Measurements from ENCODE around the gene IER5L. TPM values are rescaled to one million over a fixed set of nuclear protein-coding genes. Genes with fewer than 3 reads are reported as not detected.

Gene IER5L
- total RNA-seq, 1 donor from 2014 or later, result 19.4 TPM

DNA sequence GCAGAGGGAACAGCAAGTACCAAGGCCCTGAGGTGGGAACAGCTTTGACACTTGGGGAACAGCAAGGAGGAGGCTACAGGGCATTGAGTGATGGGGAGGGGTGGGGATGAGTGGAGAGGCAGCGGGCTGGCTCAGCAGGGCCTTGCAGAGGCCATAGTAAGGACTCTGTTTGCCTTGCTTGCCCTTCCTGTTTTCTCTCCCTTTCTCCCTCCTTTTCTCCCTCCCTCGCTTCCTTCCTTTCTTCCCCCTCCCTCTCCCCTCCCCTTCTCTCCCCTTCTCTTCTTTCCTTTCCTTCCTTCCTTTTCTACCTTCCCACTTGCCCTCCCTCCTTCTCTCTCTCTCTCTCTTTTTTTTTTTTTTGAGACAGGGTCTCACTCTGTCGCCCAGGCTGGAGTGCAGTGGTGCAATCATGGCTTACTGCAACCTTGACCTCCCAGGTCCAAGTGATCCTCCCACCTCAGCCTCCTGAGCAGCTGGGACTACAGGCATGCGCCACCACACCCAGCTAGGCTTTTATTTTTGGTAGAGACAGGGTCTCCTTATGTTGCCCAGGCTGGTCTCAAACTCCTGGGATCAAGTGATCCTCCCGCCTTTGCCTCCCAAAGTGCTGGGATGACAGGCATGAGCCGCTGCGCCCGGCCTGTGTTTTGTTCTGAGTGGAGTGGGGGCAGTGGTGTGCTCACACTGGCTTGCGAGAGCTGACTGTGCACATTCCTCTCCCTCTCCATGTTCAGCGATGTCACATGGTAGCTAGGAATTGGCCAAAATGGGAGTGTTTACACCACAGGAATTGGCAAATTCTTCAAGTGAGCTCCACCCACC, 17.1 kb downstream of the IER5L start:
- no peak for DNase-seq

DNA sequence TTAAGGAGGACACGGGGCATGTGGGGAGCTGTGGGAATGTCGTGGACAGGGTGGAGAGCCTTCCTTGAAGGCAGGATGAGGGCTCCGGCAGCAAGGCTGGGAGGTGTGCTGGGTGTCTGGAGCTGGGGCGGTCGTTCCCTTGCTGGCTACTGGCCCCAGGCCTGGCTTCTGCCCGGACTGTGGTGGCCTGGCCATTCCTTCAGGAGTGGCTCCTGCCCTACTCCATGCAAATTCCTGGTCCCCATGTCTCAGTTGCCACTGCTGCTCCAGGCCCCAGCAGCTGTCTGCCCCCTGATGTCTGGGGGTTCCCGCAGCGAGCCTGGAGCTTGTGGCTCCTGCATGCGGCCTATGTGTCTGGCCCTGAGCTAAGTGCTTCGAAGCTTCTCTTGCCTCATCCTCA, 21.9 kb downstream of the IER5L start:
- DNase-seq, result no peak

DNA sequence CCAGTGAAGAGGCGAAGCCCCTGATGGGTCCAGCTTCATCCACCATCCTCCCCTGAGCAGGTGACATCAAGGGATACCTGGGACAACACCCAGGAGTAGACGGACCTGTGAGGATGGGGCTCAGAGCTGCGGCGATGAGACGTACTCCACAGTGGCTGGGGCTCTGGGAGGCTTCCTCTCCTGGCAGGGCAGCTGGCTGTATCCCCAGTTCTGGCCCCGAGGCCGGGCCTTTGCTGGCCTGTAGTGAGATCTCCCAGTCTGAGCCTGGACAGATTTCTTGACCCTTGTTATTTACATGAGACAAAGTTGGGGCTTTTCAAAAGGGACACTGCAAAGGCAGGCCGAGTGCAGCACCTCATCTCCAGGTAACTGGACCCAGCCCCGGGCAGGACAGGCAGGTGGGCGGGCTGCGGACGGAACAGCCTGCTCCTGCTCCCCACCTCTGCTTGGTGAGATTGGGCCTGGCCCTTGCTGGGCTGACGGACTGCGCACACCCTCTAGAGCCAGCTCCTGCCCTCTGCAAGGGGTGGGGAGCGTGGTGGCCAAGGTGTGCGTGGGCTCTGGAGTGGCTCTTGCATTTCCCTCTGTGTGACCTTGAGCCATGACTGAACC, 23.1 kb downstream of the IER5L start:
- DNase-seq, result no peak

DNA sequence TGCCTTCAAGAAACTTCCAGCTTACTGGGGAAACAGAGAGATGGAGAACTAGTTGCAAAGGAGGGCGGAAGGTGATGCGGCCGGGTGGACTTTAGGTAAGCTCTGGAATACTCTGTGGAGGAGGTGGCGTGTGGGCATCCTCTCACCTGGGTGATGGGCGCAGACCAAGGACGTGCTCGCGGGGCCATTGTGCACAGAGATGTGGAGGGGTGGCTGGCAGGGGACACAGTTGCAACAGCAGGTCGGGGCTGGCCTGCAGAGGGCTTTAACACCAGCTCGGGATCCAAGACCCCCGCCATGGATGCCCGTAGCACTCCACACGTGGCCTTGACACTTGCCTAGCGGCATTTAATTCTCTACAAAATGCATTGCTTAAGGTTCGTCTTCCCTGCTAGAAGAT, 26.6 kb downstream of the IER5L start:
- DNase-seq, result no peak

DNA sequence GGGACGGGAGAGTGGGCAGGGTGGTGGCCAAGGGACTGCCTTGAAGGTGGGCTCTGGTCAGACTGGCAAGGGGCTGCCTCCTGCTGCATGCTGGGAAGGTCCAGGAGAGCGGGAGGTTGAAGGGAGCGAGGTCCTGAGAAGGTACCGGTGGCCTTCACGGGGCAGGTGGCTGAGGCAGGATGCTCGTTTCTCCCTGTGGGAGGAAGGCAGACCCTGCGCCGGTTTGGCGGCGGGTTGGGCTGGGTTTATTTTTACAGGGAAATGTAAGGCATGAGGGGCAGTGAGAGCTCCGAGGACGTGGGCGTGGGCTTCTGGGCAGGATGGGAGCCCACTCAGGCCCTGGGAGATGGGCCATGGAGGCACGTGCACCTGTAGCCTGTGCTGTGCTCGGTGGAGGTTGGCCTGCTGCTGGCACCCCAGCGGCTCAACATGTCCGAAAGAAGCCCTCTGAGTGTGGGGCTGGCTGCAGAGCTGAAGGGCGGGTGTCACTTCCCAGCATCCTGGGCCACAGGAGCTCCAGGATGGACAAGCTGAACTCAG, 27.3 kb downstream of the IER5L start:
- DNase-seq, result no peak

DNA sequence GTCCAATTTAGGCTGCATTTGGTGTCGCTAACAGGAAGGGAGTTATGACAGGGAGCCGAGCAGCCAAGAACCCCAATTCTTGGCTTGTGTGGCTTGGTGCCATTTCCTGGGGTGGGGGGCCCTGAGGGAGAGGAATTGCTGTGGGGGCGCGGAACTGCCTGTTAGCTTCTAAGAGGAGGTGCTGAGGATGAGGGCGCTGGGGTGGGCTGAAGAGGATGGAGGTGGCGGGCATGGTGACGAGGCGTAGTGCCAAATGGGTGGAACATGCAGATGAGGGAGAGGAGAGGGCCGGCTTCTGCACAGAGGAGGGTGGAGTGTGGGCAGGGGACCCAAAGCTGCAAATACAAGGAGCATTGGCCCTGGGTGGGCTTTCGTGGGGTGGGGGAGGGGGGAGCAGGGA, 27.9 kb downstream of the IER5L start:
- DNase-seq, result no peak

DNA sequence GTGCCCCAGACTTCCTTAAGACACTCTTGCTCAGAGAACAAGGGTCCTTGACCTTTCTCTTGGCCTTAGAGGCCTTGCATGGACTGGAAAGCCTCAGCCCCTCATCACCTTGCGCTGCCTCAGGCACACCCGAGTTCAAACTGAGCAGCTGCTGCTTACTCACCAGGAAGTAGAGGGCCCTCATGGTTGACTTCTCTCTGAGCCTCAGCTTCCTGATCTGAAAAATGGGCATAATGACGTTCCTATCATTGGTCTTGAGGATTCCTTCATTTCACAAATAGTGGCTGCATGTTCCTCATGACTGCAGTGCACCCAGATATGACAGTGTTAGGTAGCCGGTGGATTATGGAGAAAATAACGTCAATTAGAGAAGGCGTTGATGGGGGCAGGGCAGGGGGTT, 28.6 kb downstream of the IER5L start:
- no peak for DNase-seq

DNA sequence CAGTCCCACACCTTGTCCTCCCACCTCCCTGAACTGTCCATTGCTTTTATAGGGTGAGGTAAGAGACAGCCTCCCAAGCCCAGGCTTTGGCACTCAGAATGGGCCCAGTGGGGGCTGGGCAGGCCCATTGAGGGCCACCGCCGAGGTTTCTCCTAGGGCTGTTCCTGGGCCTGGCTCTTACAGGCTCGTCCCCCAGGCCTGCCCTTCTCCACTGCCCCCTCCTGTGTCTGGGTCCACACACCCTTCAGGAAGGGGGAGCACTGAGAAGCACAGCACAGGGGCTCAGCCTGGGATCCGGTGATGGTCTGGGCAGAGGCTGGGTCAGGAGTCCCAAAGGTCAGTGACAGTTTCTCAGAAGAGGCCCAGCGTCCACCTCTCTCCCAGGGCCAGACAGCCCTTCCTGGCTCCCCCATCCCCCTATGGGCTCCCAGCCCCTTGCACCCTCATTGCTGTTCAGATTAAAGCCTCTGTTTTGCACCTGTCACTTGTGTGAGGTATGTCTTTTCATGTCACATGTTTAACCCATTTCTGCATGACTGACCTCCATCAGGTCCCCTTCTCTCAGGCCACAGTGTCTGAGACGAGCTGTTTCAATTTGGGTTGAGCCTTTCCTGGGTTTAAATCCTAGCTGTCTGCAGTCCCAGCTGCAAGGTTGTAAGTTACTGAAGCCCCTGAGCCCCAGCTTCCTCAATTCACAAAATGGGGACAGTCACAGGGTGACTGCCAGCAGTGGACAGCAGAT, 29.4 kb downstream of the IER5L start:
- no peak for DNase-seq

DNA sequence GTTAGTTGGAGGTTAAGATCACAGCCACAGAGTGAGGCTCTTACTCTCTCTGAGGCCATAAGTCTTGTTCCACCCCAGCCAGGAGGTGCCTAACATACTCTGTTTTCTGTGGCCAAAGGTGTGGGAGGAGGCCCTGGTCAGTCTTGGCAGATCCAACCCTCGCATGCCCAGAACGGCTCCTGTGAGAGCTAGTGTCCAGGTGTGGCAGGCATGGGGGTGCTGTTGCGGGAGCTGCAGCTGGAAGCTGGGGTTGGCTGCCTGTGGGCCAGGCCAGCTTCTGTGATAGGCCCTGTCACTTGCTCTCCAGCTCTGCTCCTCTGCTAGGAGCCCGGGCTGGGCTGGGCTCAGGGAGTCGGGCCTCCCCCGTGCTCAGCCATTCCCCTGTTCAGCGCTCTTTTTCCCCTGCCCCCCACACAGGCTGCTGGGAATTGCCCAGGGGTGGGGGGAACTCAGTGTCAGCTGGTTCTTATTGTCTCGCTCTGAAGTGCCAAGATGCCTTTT, 31.6 kb downstream of the IER5L start:
- no peak for DNase-seq

DNA sequence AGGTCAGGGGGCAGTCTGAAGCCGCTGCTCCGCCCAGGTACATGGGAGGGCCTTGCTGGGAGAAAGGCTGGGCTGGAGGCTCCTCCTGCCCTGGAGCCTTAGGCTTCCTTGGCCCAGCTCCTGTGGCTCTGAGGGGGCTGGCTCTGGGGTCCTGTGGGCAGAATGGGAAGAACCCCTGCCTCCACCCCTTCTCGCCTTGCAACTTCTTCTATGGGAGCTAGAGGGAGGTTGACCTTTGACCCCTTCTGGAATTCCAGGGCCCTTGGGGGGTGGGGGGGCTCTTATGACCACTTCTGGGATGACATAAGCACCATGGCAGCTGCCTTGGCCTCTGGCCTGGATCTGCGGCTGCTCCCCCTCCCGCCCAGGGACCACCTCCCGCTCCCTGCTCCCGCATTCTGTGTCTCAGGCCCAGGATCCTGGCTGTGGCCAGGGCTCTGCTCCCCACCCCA, 32.2 kb downstream of the IER5L start:
- peak; percentile 39 for DNase-seq

DNA sequence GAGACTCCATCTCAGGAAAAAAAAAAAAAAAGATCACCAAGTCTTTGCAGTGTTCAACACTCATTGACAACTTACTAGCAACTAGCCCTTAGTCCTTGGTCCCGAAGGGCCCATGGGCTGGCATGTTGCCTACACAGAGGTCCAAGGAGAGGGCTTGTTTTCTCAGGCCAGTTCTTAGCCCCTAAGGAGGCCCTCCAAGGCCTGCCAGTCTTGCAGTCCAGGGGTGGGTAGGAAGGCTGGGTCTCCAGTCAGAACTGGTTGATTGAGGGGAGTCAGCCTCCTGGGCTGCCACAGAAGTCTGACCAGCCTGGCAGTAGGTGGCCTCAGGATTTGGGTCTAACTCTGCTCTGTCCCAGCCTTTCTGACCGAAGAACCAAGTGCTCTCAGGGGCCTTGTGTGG, 32.7 kb downstream of the IER5L start:
- no peak for DNase-seq

DNA sequence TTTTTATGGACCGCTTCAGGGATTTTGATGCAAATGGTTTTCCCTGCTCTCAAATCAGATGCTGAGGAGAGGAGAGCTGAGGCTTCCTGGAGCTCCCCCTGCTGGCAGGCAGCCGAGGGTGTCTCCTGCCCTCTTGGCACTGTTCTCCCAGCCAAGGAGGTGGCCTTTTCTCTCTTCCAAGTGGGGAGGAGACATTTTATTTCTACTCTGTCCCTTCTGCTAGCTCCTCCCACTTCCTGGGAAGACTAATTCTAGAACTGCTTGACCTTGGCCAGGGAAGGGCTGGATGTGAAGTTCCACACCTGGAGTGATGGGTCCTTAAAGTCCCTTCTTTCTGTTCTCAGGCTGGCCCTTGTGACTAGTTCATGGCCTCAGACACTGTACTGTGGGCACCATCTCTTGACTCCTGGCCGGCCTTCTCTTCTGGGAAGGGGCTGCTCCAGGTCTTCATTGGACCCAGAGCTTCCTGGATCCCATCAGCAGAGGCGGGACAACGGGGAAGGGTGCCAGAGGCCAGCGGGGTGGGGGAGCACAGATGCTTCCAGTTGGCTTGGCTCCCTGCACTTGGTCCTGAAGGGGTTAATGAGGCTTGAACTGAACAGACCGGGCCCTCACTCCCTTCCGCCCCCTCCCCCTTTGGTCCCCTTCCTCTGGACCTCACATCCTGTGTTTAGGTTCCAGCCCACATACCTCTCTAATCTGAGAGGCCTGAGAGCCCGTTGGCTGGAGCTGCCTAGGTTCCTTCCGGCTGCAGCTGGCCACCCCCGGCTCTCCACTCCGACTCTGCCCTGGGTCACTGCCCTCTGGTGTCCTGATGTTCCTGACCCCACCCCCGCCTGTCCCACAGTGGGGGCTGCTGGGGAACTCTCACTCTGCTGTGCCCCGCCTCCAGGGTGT, 34.8 kb downstream of the IER5L start:
- peak; percentile 96 for DNase-seq

DNA sequence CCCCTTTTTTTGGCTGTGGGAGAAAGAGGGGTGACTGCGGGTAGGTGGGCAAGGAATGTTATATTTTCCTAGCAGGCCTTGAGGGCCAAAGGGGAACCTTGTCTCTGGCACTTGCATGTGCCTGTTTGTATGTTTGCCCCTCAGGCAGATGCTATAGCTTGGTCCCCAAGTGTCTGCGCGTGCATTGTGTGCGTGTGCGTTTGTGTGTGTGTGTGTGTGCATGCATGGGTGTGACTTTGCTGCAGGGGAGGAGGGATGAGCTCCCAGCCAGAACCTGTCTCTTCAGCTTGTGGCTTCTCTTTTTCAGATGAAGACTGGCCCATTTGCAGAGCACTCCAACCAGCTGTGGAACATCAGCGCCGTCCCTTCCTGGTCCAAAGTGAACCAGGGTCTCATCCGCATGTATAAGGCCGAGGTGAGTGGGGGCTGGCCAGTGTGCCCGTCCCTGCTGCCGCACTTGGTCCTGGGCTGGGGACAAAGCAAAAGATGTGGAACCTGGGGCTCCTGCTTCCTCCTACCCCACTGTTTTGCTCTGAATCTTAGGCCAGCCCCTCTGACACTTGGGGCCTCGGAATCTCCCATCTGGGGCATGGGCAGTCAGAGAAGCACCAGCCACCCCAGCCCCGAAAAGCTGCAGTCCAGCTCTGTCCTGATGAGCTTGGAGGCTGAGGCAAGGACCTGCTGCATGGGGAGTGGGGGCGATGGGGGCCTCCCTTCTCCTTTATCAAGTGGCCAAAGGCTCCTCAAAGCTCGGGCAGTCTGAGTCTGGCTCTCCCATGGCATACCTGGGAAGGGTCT, 35.7 kb downstream of the IER5L start:
- DNase-seq, result no peak

DNA sequence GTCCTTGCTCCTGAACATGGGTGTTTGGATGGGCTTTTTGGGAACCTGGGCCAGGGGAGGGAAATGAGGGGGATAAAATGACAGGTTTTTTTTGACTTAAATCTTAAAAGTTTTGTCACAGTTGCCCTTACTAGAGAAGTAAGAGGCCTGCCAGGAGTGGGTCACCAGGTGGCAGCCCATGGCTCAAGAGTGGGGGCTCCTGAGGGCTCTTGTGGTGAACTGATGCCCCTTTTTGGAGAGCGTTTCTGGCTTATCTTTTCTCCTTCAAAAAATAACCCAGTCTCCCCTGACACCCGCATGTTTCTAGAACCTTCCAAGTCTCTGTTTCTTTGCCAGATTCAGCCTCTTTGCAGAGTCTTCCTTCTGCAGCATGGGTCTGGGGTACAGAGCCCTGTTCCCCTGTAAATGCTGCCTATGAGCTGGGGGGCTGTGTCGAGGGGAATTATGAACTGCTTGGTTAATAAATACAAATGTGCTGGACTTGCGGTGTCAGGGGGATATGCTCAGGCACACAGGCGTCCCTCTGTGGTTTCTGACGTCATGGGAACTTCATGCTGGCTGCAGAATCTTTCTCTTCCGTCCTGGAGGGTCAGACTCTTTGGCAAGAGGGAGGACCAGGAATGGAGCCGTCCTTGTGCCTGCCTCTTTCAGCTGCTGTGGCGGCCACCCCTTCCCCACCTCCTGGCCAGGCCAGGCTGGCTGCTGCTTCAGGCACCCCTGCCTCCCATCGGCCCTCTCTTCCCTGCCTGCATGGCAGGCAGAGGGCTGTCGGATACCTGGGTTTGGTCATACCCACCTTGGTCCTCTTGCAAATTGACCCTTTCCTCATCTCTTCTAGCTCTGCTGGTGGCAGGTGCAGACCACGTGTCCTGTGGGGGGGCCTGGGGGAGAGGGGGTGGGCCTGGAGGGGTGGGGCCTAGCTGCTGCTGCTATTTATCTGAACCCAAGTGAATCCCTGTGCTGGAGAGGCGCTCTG, 36.7 kb downstream of the IER5L start:
- DNase-seq, result peak; percentile 93

DNA sequence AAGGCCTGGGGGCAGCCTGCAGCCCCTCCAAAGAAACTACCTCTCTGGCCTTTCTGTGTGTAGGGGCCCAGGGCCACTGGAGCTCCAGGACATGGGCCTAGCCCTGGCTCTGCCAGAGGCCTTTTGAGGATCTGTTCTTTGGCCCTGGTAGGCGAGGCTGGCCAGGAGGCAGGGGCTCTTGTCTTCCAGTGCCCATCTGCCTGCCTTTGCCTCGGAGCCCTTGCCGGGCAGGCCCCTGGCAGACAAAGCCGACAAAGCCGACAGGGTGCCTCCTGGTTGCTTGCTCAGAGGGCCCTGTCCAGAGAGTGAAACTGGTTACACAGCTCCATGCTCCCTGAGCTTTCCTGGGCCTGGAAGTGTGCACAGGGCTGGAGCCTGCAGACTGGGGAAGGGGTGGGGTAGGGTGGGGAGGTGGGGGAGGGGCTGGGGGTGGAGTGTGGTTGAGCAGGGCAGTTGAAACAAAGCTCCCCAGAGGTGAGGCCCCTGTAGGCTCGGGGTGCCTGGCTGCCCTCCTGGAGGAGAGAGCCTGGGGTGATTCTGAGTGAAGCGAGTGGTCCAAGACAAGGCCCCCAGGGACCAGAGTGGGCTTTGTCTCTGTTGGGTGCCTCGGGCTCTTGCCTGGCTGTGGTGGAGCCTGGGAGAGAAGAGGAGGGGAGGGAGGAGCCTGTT, 37.5 kb downstream of the IER5L start:
- DNase-seq, result peak; percentile 55

DNA sequence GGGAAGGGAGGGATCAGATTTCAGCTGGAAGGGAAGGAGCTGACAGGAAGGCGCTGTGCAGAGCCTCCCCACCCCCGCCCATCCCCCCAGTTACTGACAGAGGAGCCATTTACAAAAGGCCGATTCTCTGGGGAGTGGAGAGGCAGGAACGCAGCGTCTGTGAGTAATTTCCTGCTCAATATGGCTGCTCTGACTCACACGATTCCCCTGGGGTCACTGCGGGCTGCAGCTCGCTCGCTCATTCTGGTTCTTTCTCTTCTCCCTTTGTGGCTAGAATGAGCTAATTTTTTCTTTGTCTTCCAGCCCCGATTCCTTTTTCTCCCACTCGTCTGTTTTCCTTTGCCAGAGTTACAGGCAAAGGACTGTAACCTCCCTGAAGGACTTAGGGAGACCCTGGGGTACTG, 38.1 kb downstream of the IER5L start:
- DNase-seq, result peak; percentile 100

DNA sequence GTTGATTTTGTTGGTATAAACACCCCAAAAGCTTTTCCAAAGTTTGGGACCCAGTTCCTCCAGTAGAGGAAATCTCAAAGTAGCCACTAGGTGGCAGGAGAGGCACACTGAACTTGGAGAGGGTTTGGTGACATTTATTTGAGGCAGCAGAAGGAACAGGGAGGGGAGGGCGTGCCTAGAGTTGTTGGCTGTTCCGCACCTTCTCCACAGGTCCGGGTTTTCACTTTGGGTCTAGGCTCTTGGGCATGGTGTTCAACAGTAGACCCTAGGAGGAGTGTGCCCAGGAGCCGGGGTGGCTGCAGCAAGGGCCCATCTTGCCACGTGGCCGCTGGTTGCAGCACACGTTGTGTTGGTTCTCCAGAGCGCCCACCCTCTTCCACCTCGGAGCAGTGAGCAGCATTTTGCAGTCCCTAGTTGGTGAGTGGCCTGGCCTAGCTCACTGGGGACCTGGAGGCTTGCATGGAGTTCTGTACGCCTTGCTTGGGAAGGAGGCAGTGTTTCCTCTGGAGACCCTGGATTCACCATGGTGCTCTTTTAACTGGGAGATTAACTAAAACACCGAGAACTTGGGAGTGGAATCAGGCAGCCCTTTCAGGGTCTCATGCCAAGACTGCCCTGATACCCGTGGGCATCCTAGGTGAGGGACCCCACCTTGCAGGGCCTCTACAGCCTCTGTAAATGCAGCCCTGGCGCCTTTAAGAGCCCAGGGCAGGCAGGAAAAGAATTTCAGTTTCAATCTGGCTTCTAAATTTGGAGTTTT, 38.6 kb downstream of the IER5L start:
- peak; percentile 92 for DNase-seq

DNA sequence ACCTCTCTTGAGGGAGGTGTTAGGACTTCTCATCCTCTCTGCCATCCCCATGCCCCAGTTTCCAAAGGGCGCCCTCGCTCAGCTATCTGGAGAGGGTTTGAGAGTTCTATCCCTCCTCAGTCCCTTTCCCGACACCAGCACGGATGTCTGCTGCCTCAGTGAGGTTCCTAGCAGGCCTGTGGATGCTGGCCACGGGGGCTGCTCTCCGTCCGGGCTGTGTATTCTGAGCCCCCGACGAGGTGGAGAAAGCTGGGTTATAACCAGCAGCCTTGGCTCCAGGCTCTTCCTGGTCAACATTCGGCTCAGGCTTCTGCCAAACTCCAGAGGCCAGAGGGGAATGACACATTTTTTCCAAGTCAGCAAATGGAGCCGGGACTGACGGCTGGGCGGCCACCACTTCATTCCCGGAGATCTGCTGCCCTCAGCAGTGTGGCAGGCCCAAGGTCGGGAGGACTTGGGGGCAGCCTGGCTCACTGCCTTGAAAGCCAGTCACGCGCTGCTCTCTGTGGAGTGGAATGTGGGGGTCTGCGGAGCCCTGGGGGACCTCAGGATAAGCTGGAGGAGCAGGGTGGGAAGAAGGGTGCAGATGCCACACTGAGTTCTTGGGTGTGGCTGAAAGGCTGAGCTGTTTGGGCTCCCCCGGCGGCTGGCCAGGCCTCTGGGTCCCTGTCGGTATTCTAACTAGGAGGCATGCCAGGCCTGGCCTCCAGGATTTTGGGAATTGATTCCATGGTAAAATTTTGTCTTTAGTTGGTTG, 39.4 kb downstream of the IER5L start:
- peak; percentile 74 for DNase-seq
